Measurements from ENCODE around the gene SYS1. TPM values are rescaled to one million over a fixed set of nuclear protein-coding genes. Genes with fewer than 3 reads are reported as not detected.
A peak's percentile ranks its signal among the peaks of the same experiment; 100 is the strongest.

The SYS1 gene
- total RNA-seq, 1 donor = 31.2 TPM

DNA sequence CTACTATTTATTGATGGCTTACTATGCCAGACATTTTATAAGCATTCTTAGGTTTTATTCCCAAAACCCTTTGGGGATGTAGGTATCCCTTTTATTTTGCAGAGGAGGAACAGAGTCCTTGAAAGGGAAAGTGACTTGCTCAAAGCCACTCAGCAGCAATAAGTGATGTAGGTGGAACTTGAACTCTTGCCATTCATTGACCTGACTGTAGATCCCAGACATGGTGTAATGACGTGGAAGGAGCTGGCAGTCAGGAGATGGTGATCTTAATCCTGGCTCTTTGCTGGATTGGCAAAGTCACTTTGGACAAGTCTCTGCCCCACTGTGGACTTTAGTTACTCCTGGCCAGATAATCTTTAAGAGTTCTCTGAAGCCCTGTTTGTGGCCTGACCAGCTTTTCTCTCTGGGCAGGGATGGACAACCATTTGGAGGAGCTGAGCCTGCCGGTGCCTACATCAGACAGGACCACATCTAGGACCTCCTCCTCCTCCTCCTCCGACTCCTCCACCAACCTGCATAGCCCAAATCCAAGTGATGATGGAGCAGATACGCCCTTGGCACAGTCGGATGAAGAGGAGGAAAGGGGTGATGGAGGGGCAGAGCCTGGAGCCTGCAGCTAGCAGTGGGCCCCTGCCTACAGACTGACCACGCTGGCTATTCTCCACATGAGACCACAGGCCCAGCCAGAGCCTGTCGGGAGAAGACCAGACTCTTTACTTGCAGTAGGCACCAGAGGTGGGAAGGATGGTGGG lies 46.7 kb downstream of the SYS1 start:
- no peak for DNase-seq (ENCODE audit: low read depth in 2 of 3, low spot score in 2 of 3)

- DNase-seq (ENCODE audit: low read depth in 2 of 3, low spot score in 2 of 3) = no peak
These were observed 47.9 kb downstream of the SYS1 start for GRCh38 chr20:45410887-45411286.

DNA sequence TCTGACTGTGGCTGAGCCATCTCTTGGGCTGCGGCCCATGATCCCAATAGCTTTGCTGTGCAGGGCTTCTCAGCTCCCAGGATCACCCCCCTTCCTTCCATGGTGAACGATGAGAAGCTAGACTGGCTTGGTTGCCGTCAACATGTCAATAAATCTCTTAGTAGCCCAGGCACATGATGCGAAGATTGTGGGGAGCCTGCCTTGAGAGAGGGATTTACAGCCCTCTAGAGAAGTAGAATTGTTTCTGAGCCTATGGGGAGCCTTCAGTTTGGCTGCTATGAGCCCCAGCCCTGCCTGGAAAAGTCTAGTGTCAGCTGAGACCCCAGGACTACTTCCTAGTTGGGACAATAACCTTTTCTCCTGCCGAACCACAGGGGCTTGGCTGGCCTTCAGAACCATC lies 49.7 kb downstream of the SYS1 start:
- DNase-seq (ENCODE audit: low read depth in 2 of 3, low spot score in 2 of 3) = no peak

GRCh38 chr20:45413479-45413878 lies 50.5 kb downstream of the SYS1 start:
- no peak for DNase-seq (ENCODE audit: low read depth in 2 of 3, low spot score in 2 of 3)

GRCh38 chr20:45415822-45416637 lies 53.1 kb downstream of the SYS1 start, which contains the start of gene PIGT:
PIGT (plus strand) TSS chr20:45416141; CDS start chr20:45416157, 16 bp downstream.
- peak; percentile 78 to 96 (median 94) for DNase-seq (ENCODE audit: low read depth in 2 of 3, low spot score in 2 of 3)

DNA sequence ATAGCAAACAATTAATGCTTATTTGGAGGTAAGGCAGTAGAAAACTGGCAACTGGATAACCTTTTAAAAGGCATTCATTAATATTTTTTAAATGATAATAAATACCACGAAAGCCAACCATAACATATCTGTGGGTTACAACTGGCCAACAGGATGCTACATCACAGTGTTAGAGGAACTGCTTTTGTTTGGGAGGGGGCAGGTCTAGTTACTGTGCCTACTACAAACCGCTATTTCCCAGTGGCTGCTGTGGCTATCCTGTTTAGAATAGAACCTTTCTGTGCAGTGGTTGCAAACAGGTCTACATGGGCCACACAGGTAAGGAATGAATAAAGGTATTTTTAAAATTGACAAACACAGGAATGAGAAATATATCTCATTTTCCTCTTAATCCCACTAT lies 54.0 kb downstream of the SYS1 start:
- peak in 1 of 3 donors; percentile 44 for DNase-seq (ENCODE audit: low read depth in 2 of 3, low spot score in 2 of 3)

Other genes with a start within 250 kb of the SYS1 start
- not detected for gene WFDC5, start 248.0 kb upstream of the SYS1 start, total RNA-seq
- gene WFDC12, start 238.7 kb upstream of the SYS1 start, total RNA-seq = not detected
- gene PI3, start 188.3 kb upstream of the SYS1 start, total RNA-seq = not detected
- not detected for gene SEMG1, start 156.1 kb upstream of the SYS1 start, total RNA-seq
- not detected for gene SEMG2, start 141.8 kb upstream of the SYS1 start, total RNA-seq
- not detected for gene SLPI, start 108.6 kb upstream of the SYS1 start, total RNA-seq
- gene RBPJL, start 56.3 kb upstream of the SYS1 start, total RNA-seq = not detected
- under 0.01 TPM for gene MATN4, start 54.9 kb upstream of the SYS1 start, total RNA-seq
- 4.0 TPM for gene SDC4, start 14.7 kb upstream of the SYS1 start, total RNA-seq
- gene TP53TG5, start 15.2 kb downstream of the SYS1 start, total RNA-seq = not detected
- 7.0 TPM for gene DBNDD2, start 45.1 kb downstream of the SYS1 start, total RNA-seq
- gene PIGT, start 53.0 kb downstream of the SYS1 start, total RNA-seq = 116 TPM
- not detected for gene WFDC2, start 106.6 kb downstream of the SYS1 start, total RNA-seq
- not detected for gene SPINT3, start 152.5 kb downstream of the SYS1 start, total RNA-seq
- gene WFDC6, start 176.3 kb downstream of the SYS1 start, total RNA-seq = not detected
- gene EPPIN, start 184.2 kb downstream of the SYS1 start, total RNA-seq = not detected
- gene WFDC8, start 216.1 kb downstream of the SYS1 start, total RNA-seq = not detected

Measured in hematopoietic multipotent progenitor cell (in vitro differentiated cells).